Mesenchymal stem cell (in vitro differentiated cells and primary cell): Measurements from ENCODE around the gene VEZF1.

Source experiments
- DNase-seq: peaks from one replicate; pipeline ENCODE4 v3.0.0-alpha.2; 2013
- H2AFZ ChIP-seq: one replicate; pipeline ENCODE4 v1.6.1; 2013; ENCODE audit warnings: low read depth, mild to moderate bottlenecking, control low read depth, inconsistent platforms, low read length, moderate library complexity
- H2AK5ac ChIP-seq: 2 replicates; pipeline ENCODE4 v1.6.1; 2013; ENCODE audit warnings: low read length, moderate library complexity, mild to moderate bottlenecking, inconsistent platforms; ENCODE audit not compliant: severe bottlenecking
- H2BK120ac ChIP-seq: one replicate; pipeline ENCODE4 v1.6.1; 2013; ENCODE audit warnings: low read depth, mild to moderate bottlenecking, inconsistent platforms, low read length, moderate library complexity
- H2BK12ac ChIP-seq, 2 experiments: one replicate each; pipeline ENCODE4 v1.6.1; 2013; ENCODE audit warnings: inconsistent platforms in 2 of 2, low read length in 2 of 2, mild to moderate bottlenecking in 2 of 2, moderate library complexity in 2 of 2, control low read depth in 1 of 2
- H2BK15ac ChIP-seq: one replicate; pipeline ENCODE4 v1.6.1; 2013; ENCODE audit warnings: mild to moderate bottlenecking, low read depth, inconsistent platforms; ENCODE audit not compliant: poor library complexity, severe bottlenecking
- H2BK5ac ChIP-seq: 2 replicates; pipeline ENCODE4 v1.6.1; 2013; ENCODE audit warnings: low read depth, mild to moderate bottlenecking, low read length, control low read depth, inconsistent platforms; ENCODE audit not compliant: poor library complexity, severe bottlenecking
- H3K14ac ChIP-seq, 2 experiments: one replicate each; pipeline ENCODE4 v1.6.1; 2013; ENCODE audit warnings: inconsistent platforms in 2 of 2, low read length in 2 of 2, control low read depth in 1 of 2, mild to moderate bottlenecking in 1 of 2, moderate library complexity in 1 of 2
- H3K18ac ChIP-seq, 2 experiments: one replicate each; pipeline ENCODE4 v1.6.1; 2013; ENCODE audit warnings: inconsistent platforms in 2 of 2, low read length in 2 of 2, control low read depth in 1 of 2, low read depth in 1 of 2, mild to moderate bottlenecking in 1 of 2
- H3K23ac ChIP-seq, 2 experiments: one replicate each; pipeline ENCODE4 v1.6.1; 2013; ENCODE audit warnings: inconsistent platforms in 2 of 2, low read length in 2 of 2, mild to moderate bottlenecking in 2 of 2, moderate library complexity in 2 of 2, control low read depth in 1 of 2
- H3K27ac ChIP-seq: 2 replicates; pipeline ENCODE4 v1.5.1; 2013; ENCODE audit warnings: mild to moderate bottlenecking, moderate library complexity, low read length, control low read depth, inconsistent platforms; ENCODE audit not compliant: poor library complexity, severe bottlenecking
- H3K27me3 ChIP-seq, 2 experiments: 2 replicates each; pipeline versions ENCODE4 v1.6.1 to v1.7.0; 2013; ENCODE audit warnings: low read length in 2 of 2, mild to moderate bottlenecking in 2 of 2, moderate library complexity in 2 of 2, control low read depth in 1 of 2, inconsistent platforms in 1 of 2; ENCODE audit not compliant: control insufficient read depth in 1 of 2, insufficient read depth in 1 of 2
- H3K36me3 ChIP-seq, 2 experiments: 2 replicates each; pipeline versions ENCODE4 v1.6.1 to v1.7.0; 2013; ENCODE audit warnings: low read length in 2 of 2, control low read depth in 1 of 2, inconsistent platforms in 1 of 2, low read depth in 1 of 2, mild to moderate bottlenecking in 1 of 2; ENCODE audit not compliant: insufficient read depth in 2 of 2, control insufficient read depth in 1 of 2
- H3K4ac ChIP-seq, 2 experiments: one replicate each; pipeline ENCODE4 v1.6.1; 2013; ENCODE audit warnings: inconsistent platforms in 2 of 2, low read length in 2 of 2, mild to moderate bottlenecking in 2 of 2, moderate library complexity in 2 of 2, control low read depth in 1 of 2, low read depth in 1 of 2
- H3K4me1 ChIP-seq: 2 replicates; pipeline ENCODE4 v1.6.1; 2013; ENCODE audit warnings: low read depth, low read length, control low read depth; ENCODE audit not compliant: control insufficient read depth, insufficient read depth
- H3K4me2 ChIP-seq: 2 replicates; pipeline ENCODE4 v1.6.1; 2013; ENCODE audit warnings: low read length, mild to moderate bottlenecking, inconsistent platforms; ENCODE audit not compliant: poor library complexity, severe bottlenecking
- H3K4me3 ChIP-seq, 2 experiments: 2 replicates each; pipeline versions ENCODE4 v1.5.1 to v1.7.0; 2013; ENCODE audit warnings: low read length in 2 of 2, mild to moderate bottlenecking in 2 of 2, control low read depth in 1 of 2, low read depth in 1 of 2; ENCODE audit not compliant: insufficient read depth in 1 of 2
- H3K79me1 ChIP-seq: replicated peaks from 2 replicates; pipeline ENCODE4 v1.6.1; 2013; ENCODE audit warnings: mild to moderate bottlenecking, control low read depth, low read length, inconsistent platforms; ENCODE audit not compliant: poor library complexity, severe bottlenecking
- H3K9ac ChIP-seq: 2 replicates; pipeline ENCODE4 v1.7.0; 2013; ENCODE audit warnings: mild to moderate bottlenecking, low read length, moderate library complexity
- H3K9me3 ChIP-seq: 2 replicates; pipeline ENCODE4 v1.7.0; 2013; ENCODE audit warnings: mild to moderate bottlenecking, low read length; ENCODE audit not compliant: control insufficient read depth
- H4K8ac ChIP-seq: one replicate; pipeline ENCODE4 v1.6.1; 2013; ENCODE audit warnings: inconsistent platforms, mild to moderate bottlenecking, low read length, moderate library complexity
- H4K91ac ChIP-seq: one replicate; pipeline ENCODE4 v1.6.1; 2013; ENCODE audit warnings: mild to moderate bottlenecking, low read length, inconsistent platforms
- WGBS: methylation state at CpG from one replicate; pipeline ENCODE4 v1.1.7; 2013; ENCODE audit warnings: mixed read lengths; 5-methylcytosine and 5-hydroxymethylcytosine counted together

The VEZF1 gene

GRCh38 chr17:57955183-57955931, 32.7 kb downstream of the VEZF1 start, which contains the start of gene CUEDC1:
TSS of gene CUEDC1 (minus strand) at chr17:57955412. CDS start at chr17:57885564, 69,848 bp downstream.
- Histone ChIP-seq H3K4me3 (peak within 1 kb of the TSS; percentile 79 to 88), H2BK15ac (peak within 1 kb of the TSS; percentile 99), H2BK5ac (peak within 1 kb of the TSS; percentile 92), H3K9ac (peak within 1 kb of the TSS; percentile 88), H3K27ac (peak within 1 kb of the TSS; percentile 73), H3K36me3 (no peaks in the 10 kb centered on the region), H3K4me2 (peak within 1 kb of the TSS; percentile 81), H2AK5ac (peak within 1 kb of the TSS; percentile 20), H3K23ac (peak within 1 kb of the TSS; percentile 34 to 60), H4K91ac (peak within 1 kb of the TSS; percentile 98), H3K27me3 (no peaks in the 10 kb centered on the region), H3K4me1 (peaks cover 33% of the 10 kb centered on the region), H3K14ac (peak within 1 kb of the TSS; percentile 55 to 95), H2BK12ac (peak within 1 kb of the TSS; percentile 4 to 94), H3K4ac (peak within 1 kb of the TSS; percentile 71 to 91), H2BK120ac (peak within 1 kb of the TSS; percentile 99), H4K8ac (peak within 1 kb of the TSS; percentile 93), H3K79me1 (peaks cover 5% of the 10 kb centered on the region), H3K18ac (peak within 1 kb of the TSS; percentile 68 to 91), H2AFZ (no peak within 1 kb of the TSS), H3K9me3 (no peaks in the 10 kb centered on the region)
- under 1% methylated on average over 25 of the region's 79 CpGs for WGBS
- peak; percentile 71 for DNase-seq

- Histone ChIP-seq H3K4ac (peak overlapping the region; percentile 40 to 91), H3K36me3 (no peaks in the 10 kb centered on the region), H4K91ac (peak overlapping the region; percentile 94), H3K4me3 (peak overlapping the region; percentile 79 to 82), H3K23ac (peak overlapping the region; percentile 23 to 60), H3K79me1 (peaks cover 5% of the 10 kb centered on the region), H3K18ac (peak overlapping the region; percentile 15 to 91), H2BK12ac (peak overlapping the region; percentile 4 to 94), H4K8ac (peak overlapping the region; percentile 77), H3K27me3 (no peaks in the 10 kb centered on the region), H2BK120ac (peak overlapping the region; percentile 99), H2BK5ac (peak overlapping the region; percentile 92), H2BK15ac (peak overlapping the region; percentile 99), H2AFZ (no peak overlapping the region), H3K4me1 (peaks cover 38% of the 10 kb centered on the region), H3K9ac (peak overlapping the region; percentile 84), H3K4me2 (peak overlapping the region; percentile 81), H3K14ac (peak overlapping the region; percentile 55 to 95), H3K9me3 (no peaks in the 10 kb centered on the region), H3K27ac (peak overlapping the region; percentile 73), H2AK5ac (no peak overlapping the region)
- peak; percentile 74 for DNase-seq
- 0% methylated on average over 45 of the region's 85 CpGs for WGBS
Measured at GRCh38 chr17:57954397-57955182, 33.5 kb downstream of the VEZF1 start.

- peak overlapping the region; percentile 15 to 29 for H3K18ac ChIP-seq
- no peak overlapping the region for H2BK5ac ChIP-seq
- peaks cover 43% of the 10 kb centered on the region for H3K4me1 ChIP-seq
- H3K9ac ChIP-seq, result peak overlapping the region; percentile 84
- H2BK120ac ChIP-seq, result peak overlapping the region; percentile 99
- H2BK12ac ChIP-seq, result peak overlapping the region; percentile 4 to 94
- 63% methylated on average over 13 of the region's 13 CpGs for WGBS
- H3K27ac ChIP-seq, result peak overlapping the region; percentile 73
- no peaks in the 10 kb centered on the region for H3K36me3 ChIP-seq
- DNase-seq, result no peak
- H3K4me3 ChIP-seq, result peak overlapping the region; percentile 9 to 82
- peak overlapping the region; percentile 21 to 46 for H3K23ac ChIP-seq
- peak overlapping the region; percentile 98 for H2AK5ac ChIP-seq
- peak overlapping the region in 1 of 2 experiments; percentile 9 for H3K14ac ChIP-seq
- no peaks in the 10 kb centered on the region for H3K27me3 ChIP-seq
- H2BK15ac ChIP-seq, result peak overlapping the region; percentile 40
- no peak overlapping the region for H2AFZ ChIP-seq
- peak overlapping the region; percentile 81 for H3K4me2 ChIP-seq
- H3K79me1 ChIP-seq, result peaks cover 5% of the 10 kb centered on the region
- H4K91ac ChIP-seq, result peak overlapping the region; percentile 5
- no peaks in the 10 kb centered on the region for H3K9me3 ChIP-seq
- H4K8ac ChIP-seq, result peak overlapping the region; percentile 77
- H3K4ac ChIP-seq, result peak overlapping the region; percentile 82 to 90
Measured at GRCh38 chr17:57953705-57954396, 34.2 kb downstream of the VEZF1 start.
